WERI-Rb-1 (cell line): ENCODE data around the gene FHIT.

Experiments used
- DNase-seq: peaks from one replicate; pipeline ENCODE4 v3.0.0-alpha.2; 2020
- H3K27ac ChIP-seq: fragments of 250-450 bp; sonication (Bioruptor Pico); 2 replicates; pipeline ENCODE4 v1.5.1; 2020; ENCODE audit warnings: mild to moderate bottlenecking, moderate library complexity
- H3K27me3 ChIP-seq: fragments of 250-450 bp; sonication (Bioruptor Pico); 2 replicates; pipeline ENCODE4 v1.5.1; 2021; ENCODE audit warnings: mild to moderate bottlenecking, low read depth, moderate library complexity; ENCODE audit not compliant: insufficient read depth, severe bottlenecking
- H3K36me3 ChIP-seq: fragments of 250-450 bp; sonication (Bioruptor Pico); 2 replicates; pipeline ENCODE4 v1.5.1; 2020; ENCODE audit warnings: mild to moderate bottlenecking, moderate library complexity
- H3K4me3 ChIP-seq: 2 replicates; pipeline ENCODE4 v1.5.1; 2011; ENCODE audit warnings: low read depth, mild to moderate bottlenecking, control low read depth, low read length
- H3K9me3 ChIP-seq: fragments of 250-450 bp; sonication (Bioruptor Pico); 2 replicates; pipeline ENCODE4 v1.5.1; 2021; ENCODE audit warnings: mild to moderate bottlenecking, moderate library complexity; ENCODE audit not compliant: severe bottlenecking
- TF ChIP-seq, protein P1 (sequence below): IDR thresholded peaks from 2 replicates; pipeline ENCODE4 v1.5.1; 2011; ENCODE audit warnings: low read depth, mild to moderate bottlenecking, control low read depth, inconsistent platforms, low read length

The FHIT gene

GRCh38 chr3:60445446-60445845 lies 805.8 kb downstream of the FHIT start:
- no peak for DNase-seq
- Histone ChIP-seq H3K9me3 (no peaks in the 10 kb centered on the region), H3K27me3 (no peaks in the 10 kb centered on the region), H3K4me3 (no peak overlapping the region), H3K36me3 (no peaks in the 10 kb centered on the region), H3K27ac (no peak overlapping the region)
- TF ChIP-seq, protein P1, sequence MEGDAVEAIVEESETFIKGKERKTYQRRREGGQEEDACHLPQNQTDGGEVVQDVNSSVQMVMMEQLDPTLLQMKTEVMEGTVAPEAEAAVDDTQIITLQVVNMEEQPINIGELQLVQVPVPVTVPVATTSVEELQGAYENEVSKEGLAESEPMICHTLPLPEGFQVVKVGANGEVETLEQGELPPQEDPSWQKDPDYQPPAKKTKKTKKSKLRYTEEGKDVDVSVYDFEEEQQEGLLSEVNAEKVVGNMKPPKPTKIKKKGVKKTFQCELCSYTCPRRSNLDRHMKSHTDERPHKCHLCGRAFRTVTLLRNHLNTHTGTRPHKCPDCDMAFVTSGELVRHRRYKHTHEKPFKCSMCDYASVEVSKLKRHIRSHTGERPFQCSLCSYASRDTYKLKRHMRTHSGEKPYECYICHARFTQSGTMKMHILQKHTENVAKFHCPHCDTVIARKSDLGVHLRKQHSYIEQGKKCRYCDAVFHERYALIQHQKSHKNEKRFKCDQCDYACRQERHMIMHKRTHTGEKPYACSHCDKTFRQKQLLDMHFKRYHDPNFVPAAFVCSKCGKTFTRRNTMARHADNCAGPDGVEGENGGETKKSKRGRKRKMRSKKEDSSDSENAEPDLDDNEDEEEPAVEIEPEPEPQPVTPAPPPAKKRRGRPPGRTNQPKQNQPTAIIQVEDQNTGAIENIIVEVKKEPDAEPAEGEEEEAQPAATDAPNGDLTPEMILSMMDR = no peak

GRCh38 chr3:60444898-60445437 lies 806.3 kb downstream of the FHIT start:
- no peak for DNase-seq
- H3K9me3 ChIP-seq = no peaks in the 10 kb centered on the region
- no peak overlapping the region for H3K4me3 ChIP-seq
- no peaks in the 10 kb centered on the region for H3K27me3 ChIP-seq
- H3K27ac ChIP-seq = no peak overlapping the region
- H3K36me3 ChIP-seq = no peaks in the 10 kb centered on the region
- TF ChIP-seq, protein P1 = no peak

- Histone ChIP-seq H3K27ac (no peak overlapping the region), H3K27me3 (no peaks in the 10 kb centered on the region), H3K36me3 (no peaks in the 10 kb centered on the region)
These were observed 810.4 kb downstream of the FHIT start for GRCh38 chr3:60440869-60441268.

GRCh38 chr3:60435941-60436650 lies 815.2 kb downstream of the FHIT start:
- TF ChIP-seq, protein P1 = no peak
- Histone ChIP-seq H3K27me3 (no peaks in the 10 kb centered on the region), H3K27ac (no peak overlapping the region), H3K9me3 (no peaks in the 10 kb centered on the region), H3K4me3 (no peak overlapping the region), H3K36me3 (no peaks in the 10 kb centered on the region)
- DNase-seq = no peak

More at GRCh38 chr3:60440869-60441268, 810.4 kb downstream of the FHIT start:
- DNase-seq = no peak
- TF ChIP-seq, protein P1 = no peak
- Histone ChIP-seq H3K4me3 (no peak overlapping the region), H3K9me3 (no peaks in the 10 kb centered on the region)

- Histone ChIP-seq H3K36me3 (no peaks in the 10 kb centered on the region), H3K27me3 (no peaks in the 10 kb centered on the region), H3K9me3 (no peaks in the 10 kb centered on the region), H3K4me3 (no peak overlapping the region), H3K27ac (no peak overlapping the region)
- TF ChIP-seq, protein P1 = no peak
- DNase-seq = no peak
These were observed 816.3 kb downstream of the FHIT start for GRCh38 chr3:60434950-60435349.
